Neural progenitor cell (in vitro differentiated cells): Measurements from ENCODE around the gene CD58.

Source experiments
- CTCF ChIP-seq: fragments of 200-600 bp; sonication (generic); IDR thresholded peaks from 2 replicates; pipeline ENCODE4 v1.5.1; 2017; ENCODE audit warnings: antibody characterized with exemption, mild to moderate bottlenecking
- EZH2phosphoT487 ChIP-seq: fragments of 200-600 bp; sonication (generic); IDR thresholded peaks from 2 replicates; pipeline ENCODE4 v1.6.1; 2017; ENCODE audit warnings: antibody characterized with exemption

GRCh38 chr1:116494353-116494692, 76.5 kb downstream of the CD58 start:
- no peak for TF ChIP-seq CTCF
- TF ChIP-seq EZH2phosphoT487 = no peak
